IPS-20b (cell line): ENCODE results near the gene TMPRSS15.
A peak's percentile ranks its signal among the peaks of the same experiment; 100 is the strongest.

Experiments used
- H3K27ac ChIP-seq: one replicate; pipeline ENCODE4 v1.5.1; 2013; ENCODE audit warnings: low read length
- H3K27me3 ChIP-seq: 2 replicates; pipeline ENCODE4 v1.6.1; 2013; ENCODE audit warnings: mild to moderate bottlenecking, low read length, inconsistent platforms; ENCODE audit not compliant: insufficient read depth
- H3K36me3 ChIP-seq: 2 replicates; pipeline ENCODE4 v1.6.1; 2013; ENCODE audit warnings: low read depth, mild to moderate bottlenecking, inconsistent platforms, low read length, moderate library complexity; ENCODE audit not compliant: insufficient read depth
- H3K4me1 ChIP-seq: 2 replicates; pipeline ENCODE4 v1.6.1; 2013; ENCODE audit warnings: mild to moderate bottlenecking, control low read depth, inconsistent platforms, low read length, moderate library complexity; ENCODE audit not compliant: insufficient read depth
- H3K4me3 ChIP-seq: 2 replicates; pipeline ENCODE4 v1.5.1; 2013; ENCODE audit warnings: mild to moderate bottlenecking, low read length, inconsistent platforms
- H3K9ac ChIP-seq: 2 replicates; pipeline ENCODE4 v1.6.1; 2013; ENCODE audit warnings: low read depth, mild to moderate bottlenecking, inconsistent platforms, low read length, moderate library complexity
- H3K9me3 ChIP-seq: 2 replicates; pipeline ENCODE4 v1.6.1; 2013; ENCODE audit warnings: mild to moderate bottlenecking, low read depth, low read length, inconsistent platforms; ENCODE audit not compliant: insufficient read depth

TMPRSS15 gene

GRCh38 chr21:18268906-18269305 lies 134.7 kb downstream of the TMPRSS15 start:
- Histone ChIP-seq H3K36me3 (no peaks in the 10 kb centered on the region), H3K27me3 (no peaks in the 10 kb centered on the region), H3K9me3 (peaks cover 4% of the 10 kb centered on the region; the same call in 1 of the 2 replicates), H3K27ac (no peak overlapping the region), H3K4me1 (no peaks in the 10 kb centered on the region), H3K4me3 (no peak overlapping the region), H3K9ac (no peak overlapping the region)

- no peak overlapping the region for H3K9ac ChIP-seq
- H3K4me1 ChIP-seq = no peaks in the 10 kb centered on the region
- peaks cover 4% of the 10 kb centered on the region; the same call in 1 of the 2 replicates for H3K9me3 ChIP-seq
- H3K27ac ChIP-seq = no peak overlapping the region
- H3K27me3 ChIP-seq = no peaks in the 10 kb centered on the region
- no peak overlapping the region for H3K4me3 ChIP-seq
- H3K36me3 ChIP-seq = no peaks in the 10 kb centered on the region
These were observed 136.1 kb downstream of the TMPRSS15 start for GRCh38 chr21:18267496-18267895.

DNA sequence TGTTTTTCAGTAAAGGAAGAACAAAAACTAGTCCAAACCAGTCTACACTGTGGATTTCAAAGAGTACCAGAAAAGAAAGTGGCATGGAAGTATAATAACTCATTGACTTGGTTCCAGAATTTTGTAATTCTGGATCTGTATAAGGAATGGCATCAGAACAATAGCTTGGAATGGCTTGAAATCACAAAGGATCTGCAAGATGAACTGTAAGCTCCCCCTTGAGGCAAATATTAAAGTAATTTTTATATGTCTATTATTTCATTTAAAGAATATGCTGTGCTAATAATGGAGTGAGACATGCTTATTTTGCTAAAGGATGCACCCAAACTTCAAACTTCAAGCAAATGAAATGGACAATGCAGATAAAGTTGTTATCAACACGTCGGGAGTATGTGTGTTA lies 137.6 kb downstream of the TMPRSS15 start:
- H3K4me1 ChIP-seq = no peaks in the 10 kb centered on the region
- no peak overlapping the region for H3K9ac ChIP-seq
- H3K4me3 ChIP-seq = no peak overlapping the region

DNA sequence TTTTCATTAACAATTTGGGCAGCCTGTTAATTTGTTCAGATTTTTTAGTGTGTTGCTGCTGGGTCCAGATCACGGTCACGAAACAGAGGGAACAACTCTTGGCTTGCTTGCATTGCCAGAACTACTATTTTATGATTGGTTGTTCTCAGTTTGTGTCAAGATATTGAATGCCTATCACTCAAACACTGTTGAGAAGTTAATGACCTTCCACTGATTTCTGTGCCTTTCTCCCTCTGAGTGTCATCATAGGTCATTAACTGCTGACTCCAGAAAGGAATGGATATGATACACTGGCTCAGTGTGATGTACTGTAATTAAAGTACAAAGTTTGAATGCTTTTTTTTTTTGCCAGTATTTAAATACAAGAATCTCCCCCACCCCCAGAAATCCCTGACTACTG lies 149.8 kb downstream of the TMPRSS15 start:
- H3K9me3 ChIP-seq = no peaks in the 10 kb centered on the region

More for the DNA sequence above, 137.6 kb downstream of the TMPRSS15 start:
- Histone ChIP-seq H3K9me3 (peaks cover 4% of the 10 kb centered on the region; the same call in 1 of the 2 replicates), H3K36me3 (no peaks in the 10 kb centered on the region), H3K27ac (no peak overlapping the region), H3K27me3 (no peaks in the 10 kb centered on the region)

GRCh38 chr21:18253221-18253620 lies 150.4 kb downstream of the TMPRSS15 start:
- no peaks in the 10 kb centered on the region for H3K27me3 ChIP-seq
- no peaks in the 10 kb centered on the region for H3K9me3 ChIP-seq
- no peaks in the 10 kb centered on the region for H3K36me3 ChIP-seq
- H3K4me1 ChIP-seq = no peaks in the 10 kb centered on the region
- no peak overlapping the region for H3K27ac ChIP-seq
- H3K4me3 ChIP-seq = no peak overlapping the region
- H3K9ac ChIP-seq = no peak overlapping the region

More for the DNA sequence above, 149.8 kb downstream of the TMPRSS15 start:
- H3K36me3 ChIP-seq = no peaks in the 10 kb centered on the region
- no peak overlapping the region for H3K27ac ChIP-seq
- no peak overlapping the region for H3K9ac ChIP-seq
- no peak overlapping the region for H3K4me3 ChIP-seq
- no peaks in the 10 kb centered on the region for H3K27me3 ChIP-seq
- no peaks in the 10 kb centered on the region for H3K4me1 ChIP-seq

DNA sequence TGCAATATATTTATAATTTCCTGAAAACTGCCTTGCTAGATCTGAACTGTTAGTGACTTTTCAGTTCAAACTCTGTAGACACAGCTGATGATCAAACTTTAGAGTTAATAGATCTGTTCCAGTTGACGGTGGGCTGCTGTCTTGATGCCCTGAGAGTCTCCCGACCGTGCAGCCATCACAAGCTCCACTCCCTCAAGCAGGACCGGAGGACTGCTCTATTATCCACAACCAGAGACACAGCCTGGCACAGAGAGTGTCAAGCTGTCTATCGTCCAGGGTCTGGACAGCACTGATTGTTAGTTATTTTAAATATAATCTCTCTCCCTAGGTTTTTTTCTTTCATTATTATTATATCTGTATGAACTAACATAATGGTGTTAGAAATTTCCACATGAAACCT lies 150.9 kb downstream of the TMPRSS15 start:
- 0 out of 2 replicates have a peak, but pooled peaks cover 3% of the 10 kb centered on the region for H3K27me3 ChIP-seq
- no peaks in the 10 kb centered on the region for H3K36me3 ChIP-seq
- no peaks in the 10 kb centered on the region for H3K4me1 ChIP-seq
- no peak overlapping the region for H3K9ac ChIP-seq
- no peak overlapping the region for H3K27ac ChIP-seq
- no peak overlapping the region for H3K4me3 ChIP-seq
- no peaks in the 10 kb centered on the region for H3K9me3 ChIP-seq

DNA sequence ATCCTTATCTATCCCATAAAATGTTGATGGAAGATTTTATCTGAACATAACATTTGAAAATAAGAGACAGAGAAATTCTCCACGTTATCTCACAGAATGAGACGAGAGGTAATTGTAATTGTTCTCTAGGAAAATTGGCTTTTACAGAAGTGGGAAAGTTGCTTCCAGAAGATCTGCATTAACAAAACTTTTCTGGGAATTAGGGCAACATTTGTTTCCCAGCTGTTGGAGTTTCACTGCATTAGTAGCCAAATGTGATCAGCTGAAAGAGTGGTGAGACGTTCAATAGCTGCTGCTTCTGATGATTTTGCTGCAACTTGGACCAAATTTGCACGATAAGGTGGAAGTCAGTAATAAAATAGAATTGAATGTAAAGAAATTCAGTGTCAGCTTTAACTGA lies 151.3 kb downstream of the TMPRSS15 start:
- Histone ChIP-seq H3K9ac (no peak overlapping the region), H3K4me3 (no peak overlapping the region), H3K36me3 (no peaks in the 10 kb centered on the region), H3K27ac (no peak overlapping the region), H3K27me3 (0 out of 2 replicates have a peak, but pooled peaks cover 7% of the 10 kb centered on the region), H3K4me1 (no peaks in the 10 kb centered on the region), H3K9me3 (no peaks in the 10 kb centered on the region)

DNA sequence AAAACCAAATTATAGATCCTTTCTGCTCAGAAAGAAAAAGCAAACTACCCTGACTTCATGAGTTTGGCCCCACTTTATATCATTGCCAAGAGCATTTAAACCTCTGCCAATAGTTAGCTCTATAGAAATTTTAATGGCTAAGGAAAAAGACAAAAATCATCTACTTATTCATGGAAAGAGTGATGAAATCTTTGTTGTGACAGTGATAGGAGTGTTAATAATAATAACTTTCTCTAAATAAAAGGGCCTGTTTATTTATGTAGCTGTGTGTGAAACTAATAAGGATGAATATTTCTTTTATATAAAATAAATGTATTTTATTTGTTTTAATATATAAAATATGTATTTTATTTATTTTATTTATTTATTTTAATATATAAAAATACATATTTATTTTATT lies 152.5 kb downstream of the TMPRSS15 start:
- H3K27me3 ChIP-seq = peaks cover 18% of the 10 kb centered on the region
- H3K4me3 ChIP-seq = no peak overlapping the region
- no peak overlapping the region for H3K9ac ChIP-seq
- H3K9me3 ChIP-seq = no peaks in the 10 kb centered on the region
- H3K4me1 ChIP-seq = no peaks in the 10 kb centered on the region
- H3K27ac ChIP-seq = no peak overlapping the region
- H3K36me3 ChIP-seq = no peaks in the 10 kb centered on the region

GRCh38 chr21:18249672-18250071 lies 153.9 kb downstream of the TMPRSS15 start:
- Histone ChIP-seq H3K9ac (no peak overlapping the region), H3K27ac (no peak overlapping the region), H3K36me3 (no peaks in the 10 kb centered on the region), H3K4me1 (no peaks in the 10 kb centered on the region), H3K27me3 (peaks cover 32% of the 10 kb centered on the region), H3K9me3 (no peaks in the 10 kb centered on the region), H3K4me3 (no peak overlapping the region)

GRCh38 chr21:18248171-18248570 lies 155.4 kb downstream of the TMPRSS15 start:
- Histone ChIP-seq H3K27me3 (peaks cover 47% of the 10 kb centered on the region), H3K9ac (no peak overlapping the region), H3K4me3 (no peak overlapping the region), H3K4me1 (no peaks in the 10 kb centered on the region), H3K36me3 (no peaks in the 10 kb centered on the region), H3K27ac (no peak overlapping the region), H3K9me3 (no peaks in the 10 kb centered on the region)

DNA sequence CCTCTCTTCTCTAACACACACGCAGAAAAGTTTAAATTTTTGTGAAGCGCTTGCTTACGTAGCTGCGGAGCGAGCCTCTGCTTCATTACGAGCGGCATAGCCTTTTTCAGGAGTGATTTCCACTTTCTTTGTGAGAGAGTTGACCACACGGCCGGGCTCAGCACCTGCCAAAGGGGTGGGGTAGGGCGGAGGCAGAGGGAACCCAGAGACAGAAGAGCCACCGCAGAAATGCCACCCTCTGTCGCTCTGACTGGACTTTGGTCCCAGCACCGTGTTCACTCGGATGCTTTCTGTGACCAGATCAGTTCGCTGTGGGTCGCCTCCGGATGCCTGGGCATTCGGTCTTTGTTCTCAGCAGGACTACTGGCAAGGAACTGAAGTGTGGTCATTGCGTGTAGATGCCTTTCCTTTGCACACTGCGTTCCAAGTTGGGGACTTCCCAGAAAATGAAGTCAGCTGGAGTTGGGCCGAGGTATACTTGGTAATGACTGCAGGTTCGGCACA lies 158.1 kb downstream of the TMPRSS15 start:
- H3K9me3 ChIP-seq = no peaks in the 10 kb centered on the region
- H3K36me3 ChIP-seq = no peaks in the 10 kb centered on the region
- no peaks in the 10 kb centered on the region for H3K4me1 ChIP-seq
- no peak overlapping the region for H3K27ac ChIP-seq
- H3K4me3 ChIP-seq = peak overlapping the region; percentile 71
- H3K9ac ChIP-seq = peak overlapping the region; percentile 23; the same call in 1 of the 2 replicates
- H3K27me3 ChIP-seq = peaks cover 58% of the 10 kb centered on the region

DNA sequence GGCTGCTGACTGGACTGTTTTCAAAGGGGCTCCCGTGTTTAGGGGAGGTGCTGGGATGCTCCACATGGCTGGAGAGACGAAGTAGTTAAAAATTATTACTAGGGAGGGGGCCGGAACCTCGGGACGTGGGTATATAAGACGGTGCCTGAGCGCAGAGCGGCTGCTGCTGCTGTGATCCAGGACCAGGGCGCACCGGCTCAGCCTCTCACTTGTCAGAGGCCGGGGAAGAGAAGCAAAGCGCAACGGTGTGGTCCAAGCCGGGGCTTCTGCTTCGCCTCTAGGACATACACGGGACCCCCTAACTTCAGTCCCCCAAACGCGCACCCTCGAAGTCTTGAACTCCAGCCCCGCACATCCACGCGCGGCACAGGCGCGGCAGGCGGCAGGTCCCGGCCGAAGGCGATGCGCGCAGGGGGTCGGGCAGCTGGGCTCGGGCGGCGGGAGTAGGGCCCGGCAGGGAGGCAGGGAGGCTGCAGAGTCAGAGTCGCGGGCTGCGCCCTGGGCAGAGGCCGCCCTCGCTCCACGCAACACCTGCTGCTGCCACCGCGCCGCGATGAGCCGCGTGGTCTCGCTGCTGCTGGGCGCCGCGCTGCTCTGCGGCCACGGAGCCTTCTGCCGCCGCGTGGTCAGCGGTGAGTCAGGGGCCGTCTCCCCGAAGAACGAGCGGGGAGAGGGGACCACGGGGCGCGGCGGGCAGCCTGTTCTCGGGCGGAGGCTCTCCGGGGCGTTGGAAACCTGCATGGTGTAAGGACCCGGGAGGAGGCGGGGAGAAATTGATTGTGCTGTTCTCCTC lies 158.7 kb downstream of the TMPRSS15 start, which contains the start of gene CHODL:
Gene CHODL (plus strand): TSS at position 163 of the 793 bp plus-strand sequence. CDS start 391 bp downstream, at position 554.
- no peaks in the 10 kb centered on the region for H3K4me1 ChIP-seq
- H3K9ac ChIP-seq = peak within 1 kb of the TSS; percentile 23; the same call in 1 of the 2 replicates
- H3K27ac ChIP-seq = no peak within 1 kb of the TSS
- no peaks in the 10 kb centered on the region for H3K9me3 ChIP-seq
- H3K4me3 ChIP-seq = peak within 1 kb of the TSS; percentile 71
- no peaks in the 10 kb centered on the region for H3K36me3 ChIP-seq
- peaks cover 58% of the 10 kb centered on the region for H3K27me3 ChIP-seq
